Effector memory CD8-positive, alpha-beta T cell (primary cell): ENCODE results near the gene KDM6A.
"Not testable (repeated sequence)": the region's sequence is repeated elsewhere in the genome, so short reads cannot be mapped to it uniquely, and the experiment has no call there.

Source experiments
- ATAC-seq: fragments of 150-1000 bp; cut with Tn5 transposase; replicated peaks from 2 replicates; pipeline ENCODE4 v1.10.0; 2021; ENCODE audit warnings: mild to moderate bottlenecking, moderate library complexity
- DNase-seq, 3 experiments: peaks; one replicate each; pipeline ENCODE4 v3.0.0; 2021
- H3K27ac Mint-ChIP-seq, 2 donors: one replicate each; pipeline ENCODE4 v1.8.0; 2022; ENCODE audit warnings: mild to moderate bottlenecking in 2 of 2, mixed read lengths in 2 of 2, moderate library complexity in 2 of 2
- H3K27me3 Mint-ChIP-seq, 2 donors: one replicate each; pipeline ENCODE4 v1.8.0; 2022; ENCODE audit warnings: mixed read lengths in 2 of 2
- H3K36me3 Mint-ChIP-seq: one replicate; pipeline ENCODE4 v1.8.0; 2022; ENCODE audit warnings: mild to moderate bottlenecking, moderate library complexity, mixed read lengths; ENCODE audit not compliant: insufficient read depth
- H3K4me1 Mint-ChIP-seq, 2 donors: one replicate each; pipeline ENCODE4 v1.8.0; 2022; ENCODE audit warnings: low read depth in 2 of 2, mixed read lengths in 2 of 2
- H3K4me3 Mint-ChIP-seq, 2 donors: one replicate each; pipeline ENCODE4 v1.8.0; 2022; ENCODE audit warnings: mild to moderate bottlenecking in 2 of 2, mixed read lengths in 2 of 2, moderate library complexity in 2 of 2
- H3K9me3 Mint-ChIP-seq, 2 donors: one replicate each; pipeline ENCODE4 v1.8.0; 2022; ENCODE audit warnings: mixed read lengths in 2 of 2

Gene KDM6A

DNA sequence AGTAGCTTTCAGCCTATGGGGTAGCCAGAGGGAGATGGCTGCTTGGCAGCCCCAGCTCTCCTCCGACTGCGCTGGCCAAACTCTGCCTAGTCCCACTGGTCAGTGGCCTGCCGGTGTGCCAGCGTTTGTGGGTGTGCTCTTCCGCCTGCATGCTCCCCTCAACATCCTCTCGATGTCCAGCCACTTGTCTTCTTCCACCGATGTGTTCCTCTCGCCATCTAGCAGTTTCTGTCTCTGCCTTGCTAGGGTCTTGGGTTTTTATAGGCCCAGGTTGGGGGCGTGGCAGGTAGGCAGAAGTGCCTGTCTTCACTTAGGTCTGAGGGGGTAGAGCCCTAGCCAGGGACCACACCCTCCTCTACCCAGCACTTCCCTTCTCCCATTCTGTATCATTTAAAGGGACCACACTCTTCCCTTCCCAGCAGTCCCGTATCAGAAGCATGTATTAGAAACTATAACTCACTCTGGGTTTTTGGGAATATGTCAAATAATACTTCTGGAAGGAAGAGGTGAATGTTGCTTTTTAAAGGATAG lies 124.4 kb downstream of the KDM6A start:
- Mint-ChIP-seq H3K4me3 (peak overlapping the region in 1 of 2 donors; percentile 50), H3K9me3 (no peaks in the 10 kb centered on the region), H3K4me1 (peaks cover 31 to 50% of the 10 kb centered on the region in 2 donors), H3K36me3 (peaks cover 22% of the 10 kb centered on the region), H3K27me3 (no peaks in the 10 kb centered on the region), H3K27ac (peak overlapping the region; percentile 4 to 30)
- no peak for ATAC-seq
- DNase-seq, result no peak

DNA sequence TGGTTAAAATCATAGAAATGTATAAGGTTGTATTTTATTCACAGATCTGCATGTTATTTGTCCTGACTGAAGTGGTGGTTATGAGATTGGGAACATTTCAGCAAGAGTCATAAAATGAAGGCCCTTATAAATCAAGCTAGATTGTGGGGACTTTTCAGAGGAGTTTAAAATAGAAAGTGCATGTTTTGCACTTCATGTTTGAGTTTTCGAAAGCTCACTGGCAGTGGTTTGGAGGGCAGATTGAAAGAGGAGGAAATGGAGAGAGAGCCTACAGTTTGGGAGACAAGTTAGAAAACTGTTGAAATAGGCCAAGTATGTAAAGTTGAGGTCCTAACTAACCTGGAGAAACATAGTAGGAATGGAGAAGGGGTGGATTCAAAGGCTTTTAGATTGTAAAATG lies 124.9 kb downstream of the KDM6A start:
- ATAC-seq (no peak), DNase-seq (no peak)
- Mint-ChIP-seq H3K9me3 (no peaks in the 10 kb centered on the region), H3K27ac (peak overlapping the region; percentile 4 to 30), H3K4me1 (peaks cover 31 to 50% of the 10 kb centered on the region in 2 donors), H3K4me3 (peak overlapping the region; percentile 12 to 50), H3K36me3 (peaks cover 18% of the 10 kb centered on the region), H3K27me3 (no peaks in the 10 kb centered on the region)

- Mint-ChIP-seq H3K4me1 (peaks cover 33 to 49% of the 10 kb centered on the region in 2 donors), H3K36me3 (peaks cover 17% of the 10 kb centered on the region), H3K4me3 (peak overlapping the region in 1 of 2 donors; percentile 7), H3K27ac (peak overlapping the region in 1 of 2 donors; percentile 7)
- not testable (repeated sequence) for DNase-seq, H3K27me3 Mint-ChIP-seq, ATAC-seq, H3K9me3 Mint-ChIP-seq
Observed at GRCh38 chrX:44999237-44999636, 126.2 kb downstream of the KDM6A start.

DNA sequence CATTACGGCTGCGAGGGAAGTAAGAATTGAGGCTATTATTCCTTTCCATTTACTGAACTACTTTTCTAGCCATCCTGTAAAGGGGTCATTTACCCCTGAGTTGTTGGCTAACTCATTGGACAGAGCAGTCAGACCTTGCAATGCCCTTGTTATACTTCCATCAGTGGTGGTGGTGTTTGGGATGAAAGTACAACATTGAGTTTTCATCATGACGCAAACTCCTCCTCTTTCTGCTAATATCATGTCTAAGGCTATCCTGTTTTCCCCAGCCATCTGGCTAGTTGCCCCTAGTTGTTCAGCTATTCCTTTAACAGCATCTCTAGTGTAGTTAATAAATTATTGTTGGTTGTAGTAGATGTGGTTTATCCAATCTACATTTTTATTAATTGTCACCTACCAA lies 126.9 kb downstream of the KDM6A start:
- Mint-ChIP-seq H3K4me1 (peaks cover 29 to 47% of the 10 kb centered on the region in 2 donors), H3K36me3 (peaks cover 14% of the 10 kb centered on the region), H3K27ac (peak overlapping the region in 1 of 2 donors; percentile 7)
- not testable (repeated sequence) for DNase-seq, H3K27me3 Mint-ChIP-seq, H3K9me3 Mint-ChIP-seq, H3K4me3 Mint-ChIP-seq, ATAC-seq

DNA sequence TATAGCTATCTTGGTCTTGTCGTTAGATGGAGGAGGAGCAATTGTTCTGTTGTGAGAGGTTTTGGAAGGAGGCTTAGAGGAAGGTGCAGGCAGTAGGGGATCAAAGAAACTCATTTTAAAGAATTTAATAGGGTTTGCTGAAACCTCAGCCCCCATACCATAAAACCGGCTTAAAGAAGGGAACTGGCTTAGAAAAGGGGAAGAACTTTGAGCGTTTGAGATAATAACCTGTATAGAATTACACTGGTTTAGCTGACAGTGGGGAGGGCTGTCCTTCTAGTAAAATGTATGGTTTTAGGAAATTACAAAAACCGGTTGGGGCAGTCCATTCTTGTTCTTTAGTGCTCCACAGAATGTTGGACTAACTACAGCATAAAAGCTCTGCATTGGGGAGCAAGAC lies 128.1 kb downstream of the KDM6A start:
- Mint-ChIP-seq H3K36me3 (peaks cover 14% of the 10 kb centered on the region), H3K9me3 (no peaks in the 10 kb centered on the region), H3K27me3 (no peaks in the 10 kb centered on the region), H3K27ac (peak overlapping the region; percentile 56 to 84), H3K4me1 (peaks cover 30 to 50% of the 10 kb centered on the region in 2 donors), H3K4me3 (peak overlapping the region; percentile 33 to 37)
- no peak for ATAC-seq
- DNase-seq, result no peak

GRCh38 chrX:45003085-45003484 lies 130.1 kb downstream of the KDM6A start:
- Mint-ChIP-seq H3K36me3 (peaks cover 7% of the 10 kb centered on the region), H3K4me1 (peaks cover 26 to 58% of the 10 kb centered on the region in 2 donors)

GRCh38 chrX:45006002-45006800 lies 133.2 kb downstream of the KDM6A start:
- ATAC-seq (no peak), DNase-seq (no peak)
- Mint-ChIP-seq H3K9me3 (no peaks in the 10 kb centered on the region), H3K27me3 (no peaks in the 10 kb centered on the region), H3K4me1 (peaks cover 18 to 46% of the 10 kb centered on the region in 2 donors), H3K36me3 (peaks cover 3% of the 10 kb centered on the region), H3K4me3 (no peak overlapping the region), H3K27ac (no peak overlapping the region)

More at GRCh38 chrX:45003085-45003484, 130.1 kb downstream of the KDM6A start:
- Mint-ChIP-seq H3K27me3 (no peaks in the 10 kb centered on the region), H3K27ac (no peak overlapping the region), H3K4me3 (no peak overlapping the region), H3K9me3 (no peaks in the 10 kb centered on the region)
- ATAC-seq (no peak), DNase-seq (no peak)

DNA sequence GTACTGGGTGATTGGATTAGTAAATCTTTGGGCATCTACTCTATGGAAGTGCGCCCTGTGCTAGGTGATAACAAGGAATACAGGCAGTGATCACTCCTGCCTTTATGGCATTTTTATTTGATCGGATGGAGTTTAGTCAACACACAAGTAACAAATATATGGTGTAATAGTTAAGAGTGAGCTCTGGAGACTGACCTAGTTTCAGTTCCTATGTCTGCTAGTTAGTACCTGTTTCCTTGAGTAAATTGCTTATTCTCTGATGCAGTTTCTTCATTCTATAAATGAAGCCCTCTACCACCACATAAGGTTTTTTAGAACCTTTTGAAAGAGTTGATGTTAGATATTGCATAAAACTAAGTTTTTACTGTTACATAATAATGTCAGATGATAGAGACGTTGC lies 134.6 kb downstream of the KDM6A start:
- ATAC-seq, result peak; percentile 35
- Mint-ChIP-seq H3K4me1 (peaks cover 15 to 38% of the 10 kb centered on the region in 2 donors), H3K27ac (no peak overlapping the region), H3K27me3 (no peaks in the 10 kb centered on the region), H3K4me3 (no peak overlapping the region), H3K9me3 (no peaks in the 10 kb centered on the region), H3K36me3 (peaks cover 10% of the 10 kb centered on the region)
- no peak for DNase-seq

DNA sequence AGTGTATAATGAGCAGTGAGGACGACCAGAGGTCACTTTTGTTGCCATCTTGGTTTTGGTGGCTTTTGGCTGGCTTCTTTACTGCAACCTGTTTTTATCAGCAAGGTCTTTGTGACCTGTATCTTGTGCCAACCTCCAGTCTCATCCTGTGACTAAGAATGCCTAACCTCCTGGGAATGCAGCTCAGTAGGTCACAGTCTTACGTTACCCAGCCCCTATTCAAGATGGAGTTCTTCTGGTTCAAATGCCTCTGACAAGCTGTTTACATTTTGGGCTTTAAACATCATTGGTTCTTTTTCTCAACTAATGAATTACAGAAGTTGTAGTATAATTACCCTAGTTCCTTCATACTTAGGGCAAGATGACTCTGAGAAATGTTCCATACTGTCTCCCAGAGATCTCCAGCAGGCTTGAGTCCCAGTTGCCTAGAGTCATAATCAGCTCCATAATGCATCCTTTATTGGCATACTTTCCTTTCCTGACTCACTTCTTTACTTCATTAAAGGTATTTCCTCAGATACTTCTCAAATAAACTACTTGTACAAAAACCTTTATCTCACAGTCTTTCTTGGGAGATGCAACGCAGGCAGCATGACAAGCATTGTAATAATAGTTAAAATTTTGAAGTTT lies 136.5 kb downstream of the KDM6A start:
- Mint-ChIP-seq H3K9me3 (no peaks in the 10 kb centered on the region), H3K4me3 (no peak overlapping the region), H3K27me3 (no peaks in the 10 kb centered on the region), H3K36me3 (peaks cover 7% of the 10 kb centered on the region), H3K27ac (no peak overlapping the region), H3K4me1 (peaks cover 19 to 43% of the 10 kb centered on the region in 2 donors)
- no peak for ATAC-seq
- no peak for DNase-seq

GRCh38 chrX:45011131-45011530 lies 138.1 kb downstream of the KDM6A start:
- no peak overlapping the region for H3K4me3 Mint-ChIP-seq
- H3K9me3 Mint-ChIP-seq, result no peaks in the 10 kb centered on the region
- H3K27me3 Mint-ChIP-seq, result no peaks in the 10 kb centered on the region
- peaks cover 17 to 42% of the 10 kb centered on the region in 2 donors for H3K4me1 Mint-ChIP-seq
- DNase-seq, result no peak
- ATAC-seq, result no peak
- H3K27ac Mint-ChIP-seq, result no peak overlapping the region
- peaks cover 7% of the 10 kb centered on the region for H3K36me3 Mint-ChIP-seq

GRCh38 chrX:45011597-45011996 lies 138.6 kb downstream of the KDM6A start:
- peaks cover 14 to 38% of the 10 kb centered on the region in 2 donors for H3K4me1 Mint-ChIP-seq
- H3K4me3 Mint-ChIP-seq, result no peak overlapping the region
- peaks cover 7% of the 10 kb centered on the region for H3K36me3 Mint-ChIP-seq
- no peak for DNase-seq
- H3K27ac Mint-ChIP-seq, result no peak overlapping the region
- no peak for ATAC-seq
- no peaks in the 10 kb centered on the region for H3K27me3 Mint-ChIP-seq
- no peaks in the 10 kb centered on the region for H3K9me3 Mint-ChIP-seq

- H3K4me3 Mint-ChIP-seq, result no peak overlapping the region
- H3K4me1 Mint-ChIP-seq, result peaks cover 19 to 41% of the 10 kb centered on the region in 2 donors
Observed at GRCh38 chrX:45017946-45018345, 145.0 kb downstream of the KDM6A start.

DNA sequence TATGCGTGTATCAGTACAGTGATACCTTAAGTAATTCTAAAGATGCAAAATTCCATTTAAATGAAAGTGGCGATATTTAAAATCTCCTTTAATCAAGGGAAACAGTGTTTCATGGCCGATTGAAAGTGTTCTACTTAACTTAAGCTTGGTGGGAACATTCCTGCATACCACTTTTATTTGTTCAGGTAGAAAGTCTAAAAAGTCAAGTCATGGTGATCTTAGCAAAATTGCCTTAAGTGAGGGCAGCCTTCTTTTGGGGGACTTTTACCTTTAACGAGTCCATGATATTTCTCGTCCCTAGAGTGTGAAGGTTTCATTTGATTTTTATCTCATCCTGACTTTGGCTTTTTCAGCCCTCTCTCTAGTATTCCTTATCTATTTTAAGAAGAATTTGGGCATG lies 149.2 kb downstream of the KDM6A start:
- no peak overlapping the region for H3K4me3 Mint-ChIP-seq
- no peaks in the 10 kb centered on the region for H3K27me3 Mint-ChIP-seq
- no peak overlapping the region for H3K27ac Mint-ChIP-seq
- ATAC-seq (no peak), DNase-seq (no peak)
- no peaks in the 10 kb centered on the region for H3K9me3 Mint-ChIP-seq
- peaks cover 5% of the 10 kb centered on the region for H3K36me3 Mint-ChIP-seq
- H3K4me1 Mint-ChIP-seq, result peaks cover 24 to 53% of the 10 kb centered on the region in 2 donors

More at GRCh38 chrX:45017946-45018345, 145.0 kb downstream of the KDM6A start:
- no peak for DNase-seq
- Mint-ChIP-seq H3K27ac (peak overlapping the region in 1 of 2 donors; percentile 13), H3K36me3 (no peaks in the 10 kb centered on the region), H3K27me3 (no peaks in the 10 kb centered on the region), H3K9me3 (no peaks in the 10 kb centered on the region)
- no peak for ATAC-seq
